Measurements from ENCODE around the gene SLC16A10.

DNA sequence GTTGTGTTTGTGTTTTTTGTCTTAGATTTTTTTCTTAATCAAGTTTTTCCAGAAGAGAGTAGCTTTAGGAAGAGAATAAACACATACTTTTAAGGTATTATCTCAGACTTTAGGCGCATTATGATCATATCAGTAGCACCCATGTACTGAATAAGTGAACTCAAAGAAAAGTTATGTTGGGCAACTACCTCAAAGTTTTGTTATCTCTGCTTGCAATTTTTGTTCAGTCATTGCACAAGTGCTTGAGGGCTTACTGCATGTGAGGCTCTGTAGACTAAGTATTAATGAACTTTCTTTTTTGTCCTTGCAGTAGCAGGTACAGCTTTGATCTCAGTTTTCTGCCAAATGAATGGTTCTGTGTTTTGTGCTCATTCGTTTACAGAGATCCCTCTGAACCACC is 189.0 kb downstream of the SLC16A10 start:
- TF ChIP-seq CTCF (IDR thresholded peaks at IDR 0.05) (no peak), POLR2A (IDR thresholded peaks at IDR 0.05) (no peak)

Measured in Peyer's patch (tissue), 4 donors.